IPS-18c (cell line): ENCODE measurements around the gene GAD1.

Experiments
- H3K4me3 ChIP-seq: 2 replicates; pipeline ENCODE4 v1.7.0; 2013; ENCODE audit warnings: low read depth, mild to moderate bottlenecking, low read length, moderate library complexity; ENCODE audit not compliant: insufficient read depth
- H3K9me3 ChIP-seq: one replicate; pipeline ENCODE4 v1.6.1; 2013; ENCODE audit warnings: mild to moderate bottlenecking, low read length, moderate library complexity; ENCODE audit not compliant: control insufficient read depth, insufficient read depth

GAD1 gene

DNA sequence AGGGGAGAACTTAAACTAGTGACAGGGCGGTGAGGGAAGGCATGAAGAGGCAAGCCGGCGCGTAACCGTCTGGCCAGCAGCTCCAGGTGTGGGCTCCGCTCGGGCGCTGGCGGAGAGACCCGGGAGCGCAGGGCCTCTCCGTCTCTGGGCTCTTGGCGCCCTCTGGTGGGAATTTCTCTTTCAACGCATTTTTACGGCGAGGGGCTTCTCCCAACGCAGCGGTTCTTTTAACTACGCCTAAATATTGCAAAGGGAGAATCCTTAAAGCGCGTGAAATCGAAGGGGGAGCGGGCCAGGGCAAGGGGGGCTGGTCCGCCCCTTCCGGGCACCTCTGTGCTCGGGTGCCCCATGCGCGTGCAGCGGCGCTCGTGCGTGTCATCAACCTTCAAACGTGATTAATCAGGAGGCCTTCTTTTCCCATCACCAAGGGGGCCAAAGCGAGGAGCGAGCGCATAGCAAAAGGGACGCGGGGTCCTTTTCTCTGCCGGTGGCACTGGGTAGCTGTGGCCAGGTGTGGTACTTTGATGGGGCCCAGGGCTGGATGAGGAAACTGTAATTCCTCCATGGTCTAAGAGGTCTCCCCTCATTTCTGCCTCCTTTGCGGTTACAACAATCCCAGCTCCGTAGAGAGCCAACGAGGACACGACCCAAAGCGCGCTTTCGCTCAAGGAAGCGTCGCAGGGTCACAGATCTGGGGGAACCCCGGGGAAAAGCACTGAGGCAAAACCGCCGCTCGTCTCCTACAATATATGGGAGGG, 762 bp upstream of the GAD1 start:
- H3K9me3 ChIP-seq: peaks cover 2% of the 10 kb centered on the region
- peak overlapping the region; percentile 59 for H3K4me3 ChIP-seq

DNA sequence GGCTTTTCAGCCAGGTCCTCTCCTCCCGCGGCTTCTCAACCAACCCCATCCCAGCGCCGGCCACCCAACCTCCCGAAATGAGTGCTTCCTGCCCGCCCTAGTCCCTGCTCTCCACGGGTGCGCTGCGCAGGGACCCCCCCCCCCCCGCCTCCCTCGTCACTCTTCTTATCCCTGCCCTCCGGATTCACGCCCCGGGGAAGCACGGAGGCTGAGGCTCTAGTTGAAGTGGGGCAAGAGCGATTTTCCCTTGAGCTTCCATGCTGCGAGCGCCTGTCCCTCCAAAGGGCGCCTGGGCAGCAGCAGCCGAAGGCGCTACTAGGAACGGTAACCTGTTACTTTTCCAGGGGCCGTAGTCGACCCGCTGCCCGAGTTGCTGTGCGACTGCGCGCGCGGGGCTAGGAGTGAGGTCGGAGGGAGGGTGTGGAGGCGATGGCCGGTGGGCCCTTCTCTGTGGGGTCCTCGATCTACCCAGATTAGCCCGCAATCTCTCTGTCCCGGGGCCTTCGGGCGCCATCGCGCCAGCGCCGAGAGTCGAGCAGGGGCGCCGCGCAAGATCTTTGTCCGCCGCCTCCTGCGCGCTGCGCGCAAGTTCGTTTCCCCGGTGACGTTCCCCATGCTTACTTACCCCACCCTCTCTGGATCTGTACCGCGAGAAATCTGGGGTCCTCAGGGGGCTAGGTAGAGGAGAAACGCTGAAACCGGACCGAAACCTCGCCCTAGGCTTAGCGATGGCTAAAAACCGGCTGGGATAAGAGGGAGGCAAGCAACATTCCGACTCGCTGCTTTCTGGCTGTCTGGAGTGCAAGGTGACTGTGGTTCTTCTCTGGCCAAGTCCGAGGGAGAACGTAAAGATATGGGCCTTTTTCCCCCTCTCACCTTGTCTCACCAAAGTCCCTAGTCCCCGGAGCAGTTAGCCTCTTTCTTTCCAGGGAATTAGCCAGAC, 677 bp downstream of the GAD1 start:
- Histone ChIP-seq H3K9me3 (peaks cover 4% of the 10 kb centered on the region), H3K4me3 (peak overlapping the region; percentile 59)

DNA sequence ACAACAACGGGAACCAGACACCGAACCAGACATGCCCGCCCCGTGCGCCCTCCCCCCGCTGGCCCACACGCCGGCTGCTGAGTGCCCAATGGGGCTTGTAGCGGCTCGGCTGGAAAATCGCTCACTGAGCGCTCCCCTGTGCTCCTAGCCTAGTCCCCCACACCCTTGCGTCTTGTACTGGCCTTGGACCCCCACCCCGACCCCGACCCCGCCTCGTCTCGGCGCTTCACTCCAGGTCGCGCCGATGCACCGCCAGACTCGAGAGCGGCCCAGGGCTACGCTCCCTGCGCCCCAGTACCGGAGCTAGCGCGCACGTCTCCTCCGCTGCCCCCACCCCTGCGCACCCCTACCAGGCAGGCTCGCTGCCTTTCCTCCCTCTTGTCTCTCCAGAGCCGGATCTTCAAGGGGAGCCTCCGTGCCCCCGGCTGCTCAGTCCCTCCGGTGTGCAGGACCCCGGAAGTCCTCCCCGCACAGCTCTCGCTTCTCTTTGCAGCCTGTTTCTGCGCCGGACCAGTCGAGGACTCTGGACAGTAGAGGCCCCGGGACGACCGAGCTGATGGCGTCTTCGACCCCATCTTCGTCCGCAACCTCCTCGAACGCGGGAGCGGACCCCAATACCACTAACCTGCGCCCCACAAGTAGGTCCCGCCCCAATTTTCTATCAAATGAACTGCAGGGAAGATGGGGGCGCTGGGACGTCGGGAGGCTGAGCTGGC, 1.5 kb downstream of the GAD1 start:
- Histone ChIP-seq H3K9me3 (peaks cover 4% of the 10 kb centered on the region), H3K4me3 (peak overlapping the region; percentile 59)

DNA sequence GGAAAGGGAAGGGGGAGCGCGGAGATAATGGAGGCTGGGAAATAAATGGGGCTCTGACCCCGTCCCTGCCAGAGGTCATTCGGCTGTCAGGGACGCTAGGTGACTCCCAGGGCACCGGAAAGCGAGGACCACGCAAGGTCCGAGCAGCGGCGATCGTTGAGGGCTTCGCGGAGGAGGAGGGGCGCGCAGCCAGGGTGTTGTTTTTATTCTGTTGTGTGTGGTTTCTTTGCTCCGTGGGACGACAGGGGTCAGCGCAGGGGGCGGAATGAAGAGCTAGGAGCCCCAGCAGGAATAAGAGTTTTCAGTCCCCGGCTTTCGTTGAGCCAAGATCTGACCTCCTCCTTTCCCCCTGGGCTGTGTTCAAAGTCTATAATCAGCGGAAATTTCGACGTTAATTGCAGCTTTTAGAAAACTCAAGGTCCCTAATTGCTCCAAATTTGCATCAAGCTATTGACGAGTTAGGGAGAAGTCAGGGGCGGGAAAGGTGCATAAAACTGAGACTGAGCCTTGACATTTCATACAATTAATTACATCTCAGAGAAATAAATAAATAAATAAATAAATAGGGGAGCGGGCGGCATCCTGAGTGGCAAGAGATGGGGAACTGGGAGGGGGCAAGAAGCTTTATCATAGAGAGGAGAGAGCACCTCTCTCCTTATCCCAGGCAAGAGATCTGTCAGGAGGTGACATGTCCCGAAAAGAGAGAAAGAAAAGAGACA, 2.2 kb downstream of the GAD1 start:
- Histone ChIP-seq H3K9me3 (peaks cover 4% of the 10 kb centered on the region), H3K4me3 (peak overlapping the region; percentile 59)

DNA sequence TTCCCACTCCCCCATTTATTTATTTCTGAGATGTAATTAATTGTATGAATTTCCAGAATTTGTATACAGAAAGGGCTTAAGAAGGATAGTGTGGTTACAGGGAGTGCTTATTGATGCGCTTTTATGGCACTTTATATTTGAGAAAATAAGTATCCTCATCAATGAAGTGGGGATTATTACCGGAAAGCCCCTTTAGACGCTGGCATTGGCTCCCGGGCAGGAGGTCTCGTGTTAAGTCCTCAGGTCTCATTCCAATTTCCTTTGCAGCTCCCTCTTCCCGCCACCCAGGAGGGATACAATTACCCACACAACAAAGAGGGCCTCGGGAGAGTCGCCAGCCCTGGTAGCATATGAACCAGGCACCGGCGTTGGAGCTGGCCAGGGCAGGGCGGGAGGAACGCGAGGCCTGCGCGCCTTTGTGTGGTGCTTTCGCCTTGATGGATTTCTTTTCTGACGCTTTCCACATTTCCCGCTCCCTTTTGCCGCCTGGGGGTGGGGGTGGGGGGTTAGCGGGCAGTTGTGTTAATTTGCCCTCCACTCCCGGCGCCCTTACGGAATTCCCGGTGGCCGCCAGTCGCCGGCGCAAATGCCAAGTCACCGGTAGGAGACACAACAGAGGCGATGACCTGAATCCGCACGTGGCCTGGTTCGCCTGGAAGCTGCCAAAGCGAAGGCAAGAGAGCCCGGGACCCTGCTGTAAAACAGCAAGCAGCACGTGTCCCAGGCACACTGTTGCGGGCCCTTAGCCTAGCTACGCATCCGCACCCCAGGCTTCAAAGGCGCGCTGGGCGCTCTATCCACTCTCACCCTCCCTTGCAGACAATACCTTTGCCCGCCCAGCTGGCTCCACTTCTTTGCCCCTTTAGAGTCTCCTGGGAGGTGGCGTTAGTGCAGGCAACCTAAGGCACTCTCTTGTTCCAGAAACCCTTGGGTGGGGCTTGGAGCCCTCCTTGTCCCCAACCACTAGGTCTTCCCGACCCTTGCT, 3.3 kb downstream of the GAD1 start:
- Histone ChIP-seq H3K9me3 (peaks cover 4% of the 10 kb centered on the region), H3K4me3 (peak overlapping the region; percentile 20; the same call in 1 of the 2 replicates)

DNA sequence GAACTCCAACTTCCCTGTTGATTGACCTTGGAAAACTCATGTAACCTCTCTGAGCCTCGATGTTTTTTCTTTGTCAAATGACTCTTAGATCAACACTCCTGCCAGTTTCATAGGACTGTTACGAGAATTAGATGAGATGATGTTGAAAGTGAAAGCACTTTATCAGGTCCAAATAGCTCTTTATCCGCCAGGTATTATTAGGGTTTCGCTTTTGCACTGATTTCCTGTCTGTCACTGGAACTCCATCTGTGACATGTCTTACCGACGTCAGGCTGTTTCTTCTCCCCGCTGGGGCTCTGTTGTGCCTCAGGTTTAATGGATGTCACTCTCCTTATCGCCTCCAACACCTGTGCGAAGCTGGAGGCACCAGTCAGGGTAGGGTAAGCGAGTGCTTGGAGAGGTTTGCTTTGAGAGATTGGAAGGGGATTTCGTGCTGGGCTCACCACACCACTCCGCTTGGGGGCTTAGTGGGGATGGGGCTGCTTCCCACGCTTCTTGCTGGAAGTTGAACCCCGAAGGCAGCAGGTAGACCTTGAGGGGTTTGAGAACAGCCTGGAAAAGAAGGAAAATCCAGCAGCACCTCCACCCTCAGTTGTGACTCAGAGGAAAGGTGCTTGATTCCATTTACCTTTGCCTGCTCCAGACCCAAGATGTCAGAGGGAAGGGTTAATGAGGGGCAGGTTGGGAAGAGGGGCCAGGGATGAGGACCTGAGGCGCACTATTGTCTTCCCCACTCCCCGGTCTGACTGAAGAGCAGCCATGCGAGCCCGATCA, 4.3 kb downstream of the GAD1 start:
- H3K4me3 ChIP-seq: peak overlapping the region; percentile 16; the same call in 1 of the 2 replicates
- H3K9me3 ChIP-seq: peaks cover 4% of the 10 kb centered on the region

DNA sequence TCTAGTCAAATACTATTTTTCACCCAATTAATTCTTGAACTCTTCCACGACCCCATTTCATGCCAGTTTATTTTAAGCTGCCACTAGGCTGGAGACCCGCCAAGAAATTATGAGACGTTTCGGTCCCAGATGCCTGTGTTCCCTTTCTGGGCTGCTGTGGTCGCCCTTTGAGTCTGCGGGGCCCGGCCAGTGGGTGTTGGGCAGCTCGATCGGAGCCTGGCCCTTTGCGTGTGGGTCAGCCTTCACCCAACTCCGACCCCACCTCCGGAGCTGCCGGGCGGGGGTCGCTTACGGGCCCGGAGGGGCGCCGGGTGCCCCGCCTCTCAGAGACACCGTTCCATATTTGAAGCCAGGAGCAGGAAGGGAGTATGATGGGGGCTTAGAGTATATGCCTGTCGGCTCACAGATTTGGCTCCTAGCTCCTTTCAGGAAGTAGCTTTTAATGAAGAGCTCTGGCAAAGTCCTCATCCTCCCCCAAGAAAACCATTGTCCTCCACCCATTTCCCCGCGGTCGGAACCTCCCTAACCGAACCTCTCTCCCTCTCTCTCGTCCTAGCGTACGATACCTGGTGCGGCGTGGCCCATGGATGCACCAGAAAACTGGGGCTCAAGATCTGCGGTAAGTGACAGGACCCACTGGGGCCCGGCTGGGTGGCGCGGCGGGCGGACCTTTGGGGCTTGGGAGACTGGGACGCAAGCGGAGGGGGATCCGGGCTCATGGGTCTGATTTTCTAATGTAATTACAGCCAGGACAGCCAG, 5.0 kb downstream of the GAD1 start:
- Histone ChIP-seq H3K9me3 (peaks cover 4% of the 10 kb centered on the region), H3K4me3 (peak overlapping the region; percentile 63; the same call in 1 of the 2 replicates)

DNA sequence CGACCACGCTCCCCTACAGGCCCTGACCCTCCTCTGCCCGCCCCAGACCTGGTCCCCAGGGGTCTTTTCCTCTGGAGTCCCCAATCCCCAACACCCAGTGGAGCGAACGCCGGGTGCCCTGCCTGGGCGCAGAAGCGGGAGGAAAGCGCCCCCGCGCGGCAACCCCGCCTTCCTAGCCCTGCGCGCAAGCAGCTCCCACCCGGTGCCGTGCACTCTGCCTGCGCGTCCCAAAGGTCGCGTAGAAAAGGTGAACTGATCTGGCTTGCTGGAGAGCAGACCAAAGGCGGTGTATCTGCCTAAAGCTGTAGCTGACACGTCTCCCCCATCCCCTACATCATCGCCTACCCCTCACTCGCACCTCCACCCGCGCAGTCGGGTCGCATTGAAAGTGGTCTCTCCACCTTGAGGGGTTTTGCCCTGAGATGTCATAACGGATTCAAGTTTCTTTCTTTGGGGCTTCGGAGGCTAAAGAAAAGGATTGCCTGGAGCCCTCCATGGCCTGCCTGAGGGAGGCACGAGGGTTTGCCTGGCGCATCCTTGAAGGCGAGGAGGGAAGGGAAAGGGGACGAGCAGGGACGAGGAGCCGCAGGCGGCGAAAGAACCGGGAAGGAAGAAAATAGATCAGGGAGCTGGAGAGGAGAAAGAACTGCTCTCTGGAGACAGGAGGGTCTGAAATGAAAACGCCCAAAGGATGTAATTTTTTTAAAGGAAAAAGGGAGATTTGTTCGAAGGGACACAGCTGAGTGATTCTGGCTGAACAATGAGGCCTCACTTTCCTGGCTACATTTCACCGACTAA, 5.8 kb downstream of the GAD1 start:
- peak overlapping the region; percentile 63 for H3K4me3 ChIP-seq
- H3K9me3 ChIP-seq: peaks cover 7% of the 10 kb centered on the region

DNA sequence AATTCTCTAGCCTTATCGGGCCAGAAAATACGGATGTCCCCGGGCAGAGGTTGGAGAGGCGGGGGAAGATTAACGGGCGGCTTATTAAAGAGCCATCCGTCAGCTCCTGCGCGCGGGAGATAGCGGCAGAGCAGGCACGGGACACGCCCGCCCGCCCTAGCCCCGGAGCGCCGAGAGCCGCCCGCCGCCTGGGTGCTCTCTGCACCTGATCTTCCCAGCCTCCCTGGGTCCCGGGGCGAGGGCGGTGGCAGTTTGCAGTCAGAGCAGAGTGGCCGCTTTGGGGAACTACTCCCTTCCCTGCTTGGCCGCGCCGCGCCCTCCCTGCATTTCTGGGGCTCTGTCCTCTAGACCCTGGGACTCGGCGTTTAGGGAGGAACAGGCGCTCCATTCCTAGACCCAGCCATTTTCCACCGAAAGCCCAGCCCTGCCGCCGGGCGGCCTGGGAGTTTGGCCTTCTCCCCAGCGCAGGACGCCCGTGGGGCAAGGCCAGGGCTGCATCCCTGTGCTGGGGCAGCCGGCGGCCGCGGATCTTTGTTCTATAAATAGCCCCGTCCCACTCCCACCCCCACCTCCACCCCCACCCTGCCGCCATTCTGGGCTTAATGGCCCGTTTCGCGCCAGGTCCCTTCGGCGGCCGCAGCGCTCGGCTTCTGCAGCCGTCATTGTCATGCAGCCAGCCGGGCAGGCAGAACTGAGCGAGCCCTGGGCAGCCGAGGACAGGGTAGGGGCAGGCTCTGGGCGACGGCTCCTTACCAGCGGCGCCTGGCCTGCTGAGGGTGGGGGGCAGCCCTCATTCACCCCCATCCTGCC, 6.6 kb downstream of the GAD1 start:
- peaks cover 7% of the 10 kb centered on the region for H3K9me3 ChIP-seq
- peak overlapping the region; percentile 63 for H3K4me3 ChIP-seq

DNA sequence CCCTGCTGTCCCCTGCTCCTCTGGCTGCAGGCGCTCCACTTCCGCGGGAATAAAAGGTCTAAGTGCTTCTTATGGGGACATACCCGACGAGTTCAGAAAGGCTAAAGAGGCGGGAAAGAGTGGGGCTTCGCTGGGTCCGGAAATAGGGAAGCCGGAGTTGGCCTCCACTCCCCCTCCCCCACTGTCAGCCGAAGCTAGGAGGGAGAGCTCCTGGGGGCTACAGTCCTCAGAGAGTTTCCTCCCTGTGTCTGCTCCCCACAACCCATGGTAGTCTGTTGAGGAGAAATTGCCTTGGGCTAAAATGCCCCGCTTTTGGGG, 7.2 kb downstream of the GAD1 start:
- Histone ChIP-seq H3K4me3 (peak overlapping the region; percentile 63), H3K9me3 (peaks cover 7% of the 10 kb centered on the region)

DNA sequence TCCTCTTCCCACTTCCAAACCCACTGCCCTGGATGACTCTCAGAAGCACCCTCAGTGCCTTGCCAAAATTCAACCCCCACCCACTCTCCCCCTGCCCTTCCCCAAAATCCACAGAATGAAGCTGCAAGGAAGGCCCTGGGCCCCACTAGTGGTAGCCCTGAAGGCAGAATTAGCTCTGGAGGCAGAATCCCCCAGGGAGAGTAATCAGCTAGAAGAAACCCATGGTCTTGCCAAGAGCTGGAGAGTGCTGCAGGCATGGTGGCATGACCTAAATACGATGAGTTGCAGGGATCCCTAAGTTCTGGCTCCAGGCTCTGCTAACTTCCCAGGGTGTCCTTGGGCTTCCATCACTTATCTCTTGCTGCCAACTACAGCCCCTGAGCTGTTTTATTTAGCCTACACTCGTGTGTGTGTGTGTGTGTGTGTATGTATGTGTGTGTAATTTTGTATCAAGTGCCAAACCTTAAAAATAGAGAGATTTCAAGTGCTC, 7.9 kb downstream of the GAD1 start:
- H3K4me3 ChIP-seq: no peak overlapping the region

DNA sequence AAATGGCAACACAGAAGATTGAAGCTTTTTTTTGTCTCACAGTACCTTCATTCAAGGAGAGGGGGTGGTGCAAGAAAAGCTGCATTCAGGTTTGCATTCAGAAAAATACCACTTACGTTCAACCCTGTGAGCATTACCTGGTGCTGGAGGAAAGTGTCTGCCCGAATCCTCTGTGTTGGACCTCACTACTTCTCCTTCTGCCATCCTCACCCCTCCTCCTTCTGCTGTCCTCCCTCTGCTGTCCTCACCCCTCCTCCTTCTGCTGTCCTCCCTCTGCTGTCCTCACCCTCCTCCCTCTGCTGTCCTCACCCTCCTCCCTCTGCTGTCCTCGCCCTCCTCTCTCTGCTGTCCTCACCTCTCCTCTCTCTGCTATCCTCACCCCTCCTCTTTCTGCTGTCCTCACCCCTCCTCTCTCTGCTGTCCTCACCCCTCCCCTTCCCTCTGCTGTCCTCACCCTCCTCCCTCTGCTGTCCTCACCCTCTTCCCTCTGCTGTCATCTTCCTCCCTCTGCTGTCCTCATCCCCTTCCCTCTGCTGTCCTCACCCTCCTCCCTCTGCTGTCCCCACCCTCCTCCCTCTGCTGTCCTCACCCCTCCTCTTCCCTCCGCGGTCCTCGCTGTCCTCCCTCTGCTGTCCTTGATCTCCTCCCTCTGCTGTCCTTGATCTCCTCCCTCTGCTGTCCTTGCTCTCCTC, 11.3 kb downstream of the GAD1 start:
- H3K9me3 ChIP-seq: peaks cover 2% of the 10 kb centered on the region
- H3K4me3 ChIP-seq: no peak overlapping the region

More for the DNA sequence above, 7.9 kb downstream of the GAD1 start:
- peaks cover 4% of the 10 kb centered on the region for H3K9me3 ChIP-seq

DNA sequence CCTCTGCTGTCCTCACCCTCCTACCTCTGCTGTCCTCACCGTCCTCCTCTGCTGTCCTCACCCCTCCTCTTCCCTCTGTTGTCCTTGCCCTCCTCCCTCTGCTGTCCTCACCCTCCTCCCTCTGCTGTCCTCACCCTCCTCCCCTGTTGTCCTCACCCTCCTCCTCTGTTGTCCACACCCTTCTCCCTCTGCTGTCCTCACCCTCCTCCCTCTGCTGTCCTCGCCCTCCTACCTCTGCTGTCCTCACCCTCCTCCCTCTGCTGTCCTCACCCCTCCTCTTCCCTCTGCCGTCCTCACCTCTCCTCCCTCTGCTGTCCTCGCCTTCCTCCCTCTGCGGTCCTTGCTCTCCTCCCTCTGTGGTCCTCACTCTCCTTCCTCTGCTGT, 11.8 kb downstream of the GAD1 start:
- Histone ChIP-seq H3K4me3 (no peak overlapping the region), H3K9me3 (peaks cover 2% of the 10 kb centered on the region)
